Measurements from ENCODE around the gene SPOCK2. TPM values are rescaled to one million over a fixed set of nuclear protein-coding genes. Genes with fewer than 3 reads are reported as not detected.

Gene SPOCK2
- polyA plus RNA-seq, 1 donor from 2014 or later = 5.6 TPM

GRCh38 chr10:72083790-72084459, 4.4 kb downstream of the SPOCK2 start:
- Histone ChIP-seq H3K79me2 (replicated peaks; ENCODE audit: insufficient read depth, low read length) (no peaks in the 10 kb centered on the region), H3K27ac (ENCODE audit: low read length) (no peak overlapping the region), H3K36me3 (ENCODE audit: insufficient read depth, low read length) (no peaks in the 10 kb centered on the region), H2AFZ (ENCODE audit: low read depth, low read length) (no peak overlapping the region), H3K9me2 (ENCODE audit: insufficient read depth, low read length) (no peaks in the 10 kb centered on the region), H3K4me3 (ENCODE audit: low read length) (no peak overlapping the region), H4K20me1 (ENCODE audit: insufficient read depth) (no peaks in the 10 kb centered on the region), H3K4me2 (ENCODE audit: low read length) (no peak overlapping the region), H3F3A (ENCODE audit: insufficient read depth, low read length, poor library complexity, severe bottlenecking) (no peaks in the 10 kb centered on the region), H3K27me3 (ENCODE audit: insufficient read depth, low read depth, low read length) (peaks cover 45% of the 10 kb centered on the region), H3K9me3 (ENCODE audit: low read length) (no peaks in the 10 kb centered on the region), H3K9ac (ENCODE audit: low read length) (no peak overlapping the region)
- TF ChIP-seq EZH2 (IDR thresholded peaks at IDR 0.05; ENCODE audit: borderline replicate concordance, insufficient read depth, low read length, poor library complexity, severe bottlenecking) = no peak
- no peak for TF ChIP-seq EP300 (conservative IDR thresholded peaks at IDR 0.05; ENCODE audit: poor library complexity, severe bottlenecking)
- no peak for TF ChIP-seq POLR2AphosphoS5 (IDR thresholded peaks at IDR 0.05)
- TF ChIP-seq, protein P1, sequence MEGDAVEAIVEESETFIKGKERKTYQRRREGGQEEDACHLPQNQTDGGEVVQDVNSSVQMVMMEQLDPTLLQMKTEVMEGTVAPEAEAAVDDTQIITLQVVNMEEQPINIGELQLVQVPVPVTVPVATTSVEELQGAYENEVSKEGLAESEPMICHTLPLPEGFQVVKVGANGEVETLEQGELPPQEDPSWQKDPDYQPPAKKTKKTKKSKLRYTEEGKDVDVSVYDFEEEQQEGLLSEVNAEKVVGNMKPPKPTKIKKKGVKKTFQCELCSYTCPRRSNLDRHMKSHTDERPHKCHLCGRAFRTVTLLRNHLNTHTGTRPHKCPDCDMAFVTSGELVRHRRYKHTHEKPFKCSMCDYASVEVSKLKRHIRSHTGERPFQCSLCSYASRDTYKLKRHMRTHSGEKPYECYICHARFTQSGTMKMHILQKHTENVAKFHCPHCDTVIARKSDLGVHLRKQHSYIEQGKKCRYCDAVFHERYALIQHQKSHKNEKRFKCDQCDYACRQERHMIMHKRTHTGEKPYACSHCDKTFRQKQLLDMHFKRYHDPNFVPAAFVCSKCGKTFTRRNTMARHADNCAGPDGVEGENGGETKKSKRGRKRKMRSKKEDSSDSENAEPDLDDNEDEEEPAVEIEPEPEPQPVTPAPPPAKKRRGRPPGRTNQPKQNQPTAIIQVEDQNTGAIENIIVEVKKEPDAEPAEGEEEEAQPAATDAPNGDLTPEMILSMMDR (IDR thresholded peaks at IDR 0.05; ENCODE audit: poor library complexity, severe bottlenecking) = no peak
- TF ChIP-seq SMC3 (conservative IDR thresholded peaks at IDR 0.05; ENCODE audit: poor library complexity) = no peak
- TF ChIP-seq REST (IDR thresholded peaks at IDR 0.05; ENCODE audit: borderline replicate concordance) = no peak
- no peak for TF ChIP-seq TAF1 (IDR thresholded peaks at IDR 0.05; ENCODE audit: low read depth)
- no peak for TF ChIP-seq RAD21 (conservative IDR thresholded peaks at IDR 0.05)
- no peak for TF ChIP-seq MXI1 (conservative IDR thresholded peaks at IDR 0.05; ENCODE audit: poor library complexity, severe bottlenecking)

DNA sequence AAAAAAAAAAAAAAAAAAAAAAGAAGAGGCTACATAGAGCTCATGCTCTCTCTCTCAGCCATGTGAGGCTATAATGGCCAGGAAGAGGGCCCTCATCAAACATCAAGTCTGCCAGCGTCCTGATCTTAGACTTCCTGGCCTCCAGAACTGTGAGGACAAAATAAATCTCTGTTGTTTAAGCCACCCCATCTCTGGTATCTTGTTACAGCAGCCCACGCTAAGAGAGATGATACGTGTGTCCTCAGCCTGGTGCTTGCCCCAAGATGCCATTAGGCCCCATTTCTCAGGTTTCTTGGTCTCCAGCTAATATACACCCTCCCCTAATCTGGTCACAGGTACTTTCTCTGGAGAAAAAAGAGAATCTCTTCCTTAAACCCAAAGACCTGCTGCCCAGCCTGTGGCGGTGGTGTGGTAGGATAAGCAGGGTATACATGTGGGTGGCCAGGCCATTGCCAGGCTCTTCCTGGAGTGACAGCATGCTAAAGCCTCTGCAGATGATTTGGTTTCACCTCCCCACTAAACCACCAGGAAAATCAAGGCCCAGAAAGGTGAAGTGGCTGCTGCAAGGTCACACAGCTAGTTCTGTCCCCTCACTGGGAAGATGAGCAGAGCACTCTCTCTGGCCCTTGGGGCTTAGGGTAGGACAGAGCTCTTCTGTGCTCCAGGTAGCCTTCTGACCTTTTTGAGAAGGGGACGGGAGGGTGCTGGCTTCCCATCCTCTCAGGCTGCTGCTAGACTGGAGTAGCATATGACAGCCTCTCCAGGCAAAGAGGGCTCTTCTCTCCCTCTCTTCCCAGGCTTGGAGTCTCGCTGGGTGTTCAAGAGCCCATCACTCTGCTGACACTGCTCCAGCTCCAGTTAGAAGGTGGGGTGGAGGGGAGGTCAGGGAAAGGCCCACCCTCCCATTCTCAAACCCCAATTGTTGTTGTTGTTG, 5.2 kb downstream of the SPOCK2 start:
- H4K20me1 ChIP-seq (ENCODE audit: insufficient read depth) = no peaks in the 10 kb centered on the region
- no peak overlapping the region for H3K9ac ChIP-seq (ENCODE audit: low read length)
- no peaks in the 10 kb centered on the region for H3K36me3 ChIP-seq (ENCODE audit: insufficient read depth, low read length)
- no peak overlapping the region for H3K27ac ChIP-seq (ENCODE audit: low read length)
- H2AFZ ChIP-seq (ENCODE audit: low read depth, low read length) = no peak overlapping the region
- TF ChIP-seq EZH2 (IDR thresholded peaks at IDR 0.05; ENCODE audit: borderline replicate concordance, insufficient read depth, low read length, poor library complexity, severe bottlenecking) (no peak), POLR2AphosphoS5 (IDR thresholded peaks at IDR 0.05) (no peak), REST (IDR thresholded peaks at IDR 0.05; ENCODE audit: borderline replicate concordance) (no peak), MXI1 (conservative IDR thresholded peaks at IDR 0.05; ENCODE audit: poor library complexity, severe bottlenecking) (no peak), TAF1 (IDR thresholded peaks at IDR 0.05; ENCODE audit: low read depth) (no peak), RAD21 (conservative IDR thresholded peaks at IDR 0.05) (no peak), SMC3 (conservative IDR thresholded peaks at IDR 0.05; ENCODE audit: poor library complexity) (no peak), EP300 (conservative IDR thresholded peaks at IDR 0.05; ENCODE audit: poor library complexity, severe bottlenecking) (no peak)
- TF ChIP-seq, protein P1 (IDR thresholded peaks at IDR 0.05; ENCODE audit: poor library complexity, severe bottlenecking) = no peak
- no peaks in the 10 kb centered on the region for H3K79me2 ChIP-seq (replicated peaks; ENCODE audit: insufficient read depth, low read length)
- no peak overlapping the region for H3K4me2 ChIP-seq (ENCODE audit: low read length)
- no peaks in the 10 kb centered on the region for H3K9me3 ChIP-seq (ENCODE audit: low read length)
- H3K4me3 ChIP-seq (ENCODE audit: low read length) = no peak overlapping the region
- peaks cover 37% of the 10 kb centered on the region for H3K27me3 ChIP-seq (ENCODE audit: insufficient read depth, low read depth, low read length)
- H3F3A ChIP-seq (ENCODE audit: insufficient read depth, low read length, poor library complexity, severe bottlenecking) = no peaks in the 10 kb centered on the region
- no peaks in the 10 kb centered on the region for H3K9me2 ChIP-seq (ENCODE audit: insufficient read depth, low read length)
